HG03139 (cell line): Measurements from ENCODE around the gene TP53TG5.
A peak's percentile ranks its signal among the peaks of the same experiment; 100 is the strongest.

Source experiments
- ATAC-seq: cut with Tn5 transposase; IDR thresholded peaks from one replicate; pipeline ENCODE4 v1.9.1; 2021; ENCODE audit not compliant: unreplicated experiment

Gene TP53TG5

GRCh38 chr20:45406260-45407066 lies 28.3 kb upstream of the TP53TG5 start:
- ATAC-seq = no peak

GRCh38 chr20:45405571-45406259 lies 27.6 kb upstream of the TP53TG5 start:
- no peak for ATAC-seq

- no peak for ATAC-seq
Observed at GRCh38 chr20:45404438-45404837, 26.3 kb upstream of the TP53TG5 start.

GRCh38 chr20:45402946-45403345 lies 24.8 kb upstream of the TP53TG5 start:
- no peak for ATAC-seq

GRCh38 chr20:45400346-45401031 lies 22.4 kb upstream of the TP53TG5 start:
- ATAC-seq = no peak

GRCh38 chr20:45399018-45399417 lies 20.9 kb upstream of the TP53TG5 start:
- ATAC-seq = no peak

- ATAC-seq = no peak
Observed at GRCh38 chr20:45395114-45395415, 16.9 kb upstream of the TP53TG5 start.

GRCh38 chr20:45394221-45395113 lies 16.3 kb upstream of the TP53TG5 start:
- no peak for ATAC-seq

GRCh38 chr20:45392733-45393132 lies 14.6 kb upstream of the TP53TG5 start:
- no peak for ATAC-seq

GRCh38 chr20:45391559-45391958 lies 13.4 kb upstream of the TP53TG5 start:
- ATAC-seq = no peak

- no peak for ATAC-seq
Observed at GRCh38 chr20:45390931-45391330, 12.8 kb upstream of the TP53TG5 start.

GRCh38 chr20:45387274-45387673 lies 9.1 kb upstream of the TP53TG5 start:
- no peak for ATAC-seq

- ATAC-seq = no peak
Observed at GRCh38 chr20:45377269-45377668, 856 bp downstream of the TP53TG5 start.

- ATAC-seq = no peak
Observed at GRCh38 chr20:45374966-45375365, 3.2 kb downstream of the TP53TG5 start.

GRCh38 chr20:45374101-45374467 lies 4.0 kb downstream of the TP53TG5 start:
- no peak for ATAC-seq

- peak; percentile 62 for ATAC-seq
Observed at GRCh38 chr20:45373353-45374100, 4.6 kb downstream of the TP53TG5 start.

- ATAC-seq = no peak
Observed at GRCh38 chr20:45372646-45373352, 5.3 kb downstream of the TP53TG5 start.

- ATAC-seq = no peak
Observed at GRCh38 chr20:45372241-45372640, 5.9 kb downstream of the TP53TG5 start.

- no peak for ATAC-seq
Observed at GRCh38 chr20:45370571-45371160, 7.5 kb downstream of the TP53TG5 start.
